GM19372 (cell line): ENCODE results near the gene FGD3.

Experiments
- ATAC-seq: cut with Tn5 transposase; IDR thresholded peaks from one replicate; pipeline ENCODE4 v1.9.1; 2021; ENCODE audit warnings: mild to moderate bottlenecking, low read depth, moderate library complexity; ENCODE audit not compliant: unreplicated experiment

Gene FGD3

DNA sequence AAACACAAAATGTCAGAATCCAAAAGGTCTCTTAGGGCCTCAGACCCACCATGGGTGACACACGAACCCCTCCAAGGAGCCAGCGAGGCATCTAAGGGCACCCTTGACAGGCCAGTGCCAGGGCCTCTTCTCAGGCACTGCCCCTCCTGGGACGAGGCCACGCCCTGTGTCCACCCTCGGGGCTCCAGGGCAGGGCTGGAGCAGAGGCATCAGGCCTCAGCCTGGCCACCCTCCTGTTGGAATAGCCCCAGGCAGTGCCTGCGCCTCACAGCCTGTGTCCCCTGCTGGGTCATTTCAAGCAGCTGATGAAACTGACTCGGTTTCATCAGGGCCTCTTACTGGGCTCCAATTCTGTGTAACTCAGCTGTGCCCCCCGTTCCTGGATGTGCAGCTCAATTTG lies 78.4 kb downstream of the FGD3 start:
- ATAC-seq: no peak

GRCh38 chr9:93026640-93027039 lies 79.3 kb downstream of the FGD3 start:
- ATAC-seq: no peak

GRCh38 chr9:93027750-93028149 lies 80.4 kb downstream of the FGD3 start:
- ATAC-seq: no peak

DNA sequence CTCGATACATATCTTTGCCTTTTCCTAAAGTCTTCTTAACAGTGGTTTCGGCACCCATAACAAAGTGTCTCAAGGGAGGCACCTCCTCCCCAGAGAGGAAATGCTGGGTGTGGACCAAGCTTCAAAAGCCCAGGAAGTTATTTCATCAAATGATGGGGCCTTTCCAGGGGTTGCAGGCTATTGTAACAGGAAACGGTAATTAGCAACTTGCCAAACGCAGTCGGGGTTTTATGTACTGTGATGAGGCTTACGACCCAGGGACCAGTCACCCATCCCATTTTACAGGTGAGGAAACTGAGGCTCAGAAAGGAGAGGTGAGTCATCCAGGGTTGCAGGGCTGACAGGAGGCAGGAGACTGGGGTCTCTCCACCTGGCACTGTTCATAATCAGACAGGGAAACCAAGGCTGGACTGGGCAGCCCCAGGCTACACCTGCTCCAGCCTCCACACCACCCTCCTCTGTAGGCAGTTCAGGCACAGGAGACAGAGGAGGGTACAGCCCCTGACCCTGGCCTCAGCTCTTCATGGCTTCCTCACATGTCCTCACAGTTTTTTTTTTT lies 81.2 kb downstream of the FGD3 start:
- ATAC-seq: no peak

GRCh38 chr9:93030642-93031628 lies 83.6 kb downstream of the FGD3 start:
- ATAC-seq: no peak

DNA sequence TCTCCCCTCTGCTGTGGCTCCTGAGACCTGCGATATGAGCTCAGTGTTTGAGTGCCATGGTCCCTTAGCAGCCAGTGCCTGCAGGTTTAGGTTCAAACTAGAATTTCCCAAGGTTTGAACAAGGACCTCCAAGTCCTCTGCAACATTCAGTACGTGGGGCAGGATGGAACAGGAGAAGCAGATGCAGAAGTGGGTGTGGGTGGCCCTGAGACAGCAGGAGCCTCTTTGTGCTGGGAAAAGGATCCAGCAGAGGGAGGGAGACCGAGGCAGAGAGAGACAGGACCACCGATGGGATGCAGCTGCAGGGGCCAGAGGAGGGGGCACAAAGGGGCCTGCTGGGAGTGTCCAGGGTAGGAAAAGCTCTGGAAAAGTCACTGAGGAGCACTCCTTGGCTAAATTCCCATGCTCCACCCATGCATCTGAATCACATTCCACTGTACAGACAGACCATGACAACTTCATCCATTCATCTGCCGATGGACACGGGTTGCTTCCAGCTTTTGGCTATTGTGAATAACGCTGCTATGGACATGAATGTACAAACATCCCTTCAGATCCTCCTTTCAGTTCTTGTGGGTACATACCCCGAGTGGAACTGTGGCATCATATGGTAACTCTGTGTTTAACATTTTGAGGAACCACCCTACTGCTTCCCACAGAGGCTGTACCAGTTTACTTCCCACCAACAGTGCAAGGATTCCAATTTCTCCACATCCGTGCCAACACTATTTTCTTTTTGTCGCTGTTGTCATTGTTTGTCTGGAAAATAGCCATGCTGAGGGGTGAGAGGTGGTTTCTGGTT lies 84.5 kb downstream of the FGD3 start:
- no peak for ATAC-seq

DNA sequence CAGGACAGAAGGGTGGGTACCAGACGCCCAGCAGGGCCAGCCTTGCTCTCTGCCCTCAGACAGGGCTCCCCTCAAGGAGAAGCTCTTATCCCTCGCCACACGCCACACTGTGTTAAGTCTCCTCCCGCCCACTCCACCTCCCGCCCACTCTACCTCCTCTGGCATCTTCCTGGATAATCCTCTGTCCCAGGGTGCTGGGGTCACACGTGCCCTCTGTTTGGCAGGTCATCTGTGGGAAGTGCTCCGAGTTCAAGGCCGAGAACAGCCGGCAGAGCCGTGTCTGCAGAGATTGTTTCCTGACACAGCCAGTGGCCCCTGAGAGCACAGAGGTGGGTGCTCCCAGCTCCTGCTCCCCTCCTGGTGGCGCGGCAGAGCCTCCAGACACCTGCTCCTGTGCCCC lies 85.2 kb downstream of the FGD3 start:
- ATAC-seq: no peak

DNA sequence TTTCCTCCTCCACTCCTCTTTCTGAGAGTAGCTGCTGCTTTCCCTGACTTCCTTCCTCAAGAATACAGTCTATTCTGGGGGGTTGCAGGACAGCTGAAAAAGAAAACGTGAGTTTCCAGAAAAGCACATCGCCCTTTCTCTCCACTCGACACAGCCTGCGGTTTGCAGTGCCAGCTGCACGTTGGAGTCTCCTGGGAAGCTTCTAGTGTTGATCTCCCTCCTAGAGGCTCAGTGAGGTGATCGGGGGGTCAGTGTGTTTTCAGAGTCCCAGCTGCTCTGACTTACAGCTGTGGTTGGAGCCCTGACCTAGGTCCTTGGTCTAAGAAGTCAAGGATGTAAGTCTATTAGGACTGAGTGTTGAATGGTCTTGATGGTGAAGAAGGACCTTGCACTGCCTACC lies 86.2 kb downstream of the FGD3 start:
- no peak for ATAC-seq

- no peak for ATAC-seq
Observed at GRCh38 chr9:93035106-93035660, 87.9 kb downstream of the FGD3 start.

GRCh38 chr9:93035821-93036351 lies 88.6 kb downstream of the FGD3 start:
- no peak for ATAC-seq

- no peak for ATAC-seq
Observed at GRCh38 chr9:93036887-93037475, 89.7 kb downstream of the FGD3 start.

DNA sequence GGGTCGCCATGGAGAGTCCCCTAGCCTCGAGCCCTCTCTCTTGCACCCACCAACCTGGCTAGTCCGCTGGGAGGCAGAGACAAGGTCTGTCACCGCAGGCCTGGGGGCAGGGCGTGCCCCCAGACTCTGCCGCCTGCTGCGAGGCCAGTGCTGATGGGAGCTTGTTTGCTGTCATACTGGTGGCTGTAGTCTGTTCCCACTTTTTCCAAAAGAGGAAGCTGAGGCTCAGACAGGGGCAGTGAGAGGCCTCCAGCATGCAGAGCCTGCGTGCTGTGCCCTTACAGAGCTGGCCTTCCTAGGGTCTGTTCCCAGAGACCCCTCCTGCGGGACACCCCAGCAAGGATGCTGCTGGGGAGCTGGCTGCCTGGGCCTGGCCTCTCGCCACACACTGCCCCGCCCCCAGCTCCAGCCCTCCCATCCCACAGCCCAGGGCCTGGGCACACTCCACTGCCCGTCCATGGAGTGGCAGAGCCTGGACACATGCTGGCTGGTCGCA lies 90.2 kb downstream of the FGD3 start:
- ATAC-seq: no peak

GRCh38 chr9:93038918-93039317 lies 91.6 kb downstream of the FGD3 start:
- ATAC-seq: no peak

DNA sequence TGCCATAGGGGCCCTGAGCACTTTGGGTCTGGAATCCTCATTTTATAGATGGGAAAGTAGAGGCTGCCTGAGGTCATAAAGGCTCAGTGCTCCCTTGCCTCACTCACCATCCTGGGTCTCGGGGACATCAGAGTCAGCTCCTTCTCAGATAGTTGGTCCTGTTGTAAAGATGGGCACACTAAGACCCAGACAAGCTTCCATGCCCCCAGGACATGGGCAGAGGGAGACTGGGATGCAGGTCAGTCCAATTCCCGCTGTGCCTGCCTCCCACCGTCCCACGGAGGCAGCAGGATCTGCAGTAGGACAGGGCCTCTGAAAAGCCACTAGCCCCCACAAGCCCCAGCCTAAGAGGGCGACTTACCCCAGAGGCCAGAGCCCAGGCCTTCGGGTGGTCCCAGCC lies 92.1 kb downstream of the FGD3 start:
- ATAC-seq: no peak

DNA sequence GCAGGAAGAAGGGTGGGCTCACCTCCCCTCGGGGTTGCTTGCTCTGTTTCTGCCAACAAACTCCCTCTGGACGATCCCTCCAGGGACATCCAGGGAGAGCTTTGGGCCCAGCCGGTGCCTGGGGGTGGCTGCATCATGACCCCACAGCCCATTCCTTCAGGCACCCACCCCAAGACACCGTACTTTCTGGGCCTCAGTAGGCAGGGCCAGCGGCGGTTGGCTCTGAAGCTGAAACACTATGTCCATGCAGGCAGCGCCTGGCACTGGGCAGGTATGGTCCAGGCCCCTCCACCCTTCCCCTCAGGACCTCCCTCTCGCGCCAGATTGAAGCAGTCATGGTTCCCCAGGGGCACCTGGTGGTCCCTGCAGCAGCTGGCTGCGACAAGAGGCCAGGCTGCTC lies 92.7 kb downstream of the FGD3 start:
- ATAC-seq: no peak

GRCh38 chr9:93040409-93040808 lies 93.1 kb downstream of the FGD3 start:
- ATAC-seq: no peak

DNA sequence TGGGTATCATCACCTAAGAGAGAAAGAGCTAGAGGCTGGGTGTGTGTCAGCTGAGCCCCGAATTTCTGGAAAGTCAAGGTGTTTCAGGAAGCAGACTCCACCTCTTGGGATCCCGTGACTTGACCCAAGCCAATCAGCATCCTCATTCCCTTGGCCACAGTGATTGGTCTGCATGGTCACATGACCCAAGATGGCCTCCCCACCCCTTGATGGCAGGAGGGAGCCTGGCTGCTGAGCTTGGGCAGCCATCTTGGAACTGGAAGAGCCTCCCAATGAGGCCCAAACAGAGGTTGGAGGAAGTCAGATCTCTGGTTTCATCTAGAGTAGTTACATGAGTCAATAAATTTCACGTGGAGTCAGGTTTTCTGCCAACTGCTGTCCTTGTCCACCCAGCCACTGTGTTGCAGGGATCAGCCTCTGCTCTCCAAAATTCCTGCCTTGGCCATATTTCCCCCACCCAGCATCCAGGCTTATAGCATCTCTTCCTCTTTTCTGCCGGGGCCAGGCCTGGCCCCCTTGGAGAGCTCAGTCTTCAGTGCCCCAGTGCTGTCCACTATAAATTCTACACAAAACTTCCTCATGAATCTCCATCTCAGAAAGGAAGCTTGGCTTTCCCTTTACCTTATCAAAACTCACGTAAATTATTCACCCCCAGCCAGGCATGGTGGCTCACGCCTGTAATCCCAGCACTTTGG lies 93.9 kb downstream of the FGD3 start:
- no peak for ATAC-seq

DNA sequence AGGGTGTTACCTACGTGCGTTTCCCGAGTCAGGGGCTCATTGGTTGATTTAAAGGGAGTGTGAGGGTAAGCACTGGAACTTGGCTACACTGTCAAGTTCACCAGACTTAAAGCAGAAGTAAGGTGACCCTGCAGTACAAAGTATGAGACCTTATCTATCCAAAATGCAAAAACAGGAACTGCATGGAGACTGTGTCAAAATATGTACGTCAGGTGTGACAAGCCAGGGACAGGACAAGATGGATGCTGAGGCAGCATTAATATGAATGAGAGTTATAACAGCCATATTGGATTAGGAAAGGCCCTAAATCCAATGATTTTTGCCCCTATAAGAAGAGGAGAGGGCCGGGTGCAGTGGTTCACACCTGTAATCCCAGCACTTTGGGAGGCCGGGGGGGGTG lies 95.8 kb downstream of the FGD3 start:
- no peak for ATAC-seq

- ATAC-seq: no peak
Observed at GRCh38 chr9:93045521-93045920, 98.2 kb downstream of the FGD3 start.
